GM12873 (cell line): ENCODE measurements around the gene GPC3.

Experiments
- TF ChIP-seq, protein P1 (sequence below): IDR thresholded peaks from 2 replicates; pipeline ENCODE4 v1.5.1; 2012; ENCODE audit warnings: low read depth, mild to moderate bottlenecking, moderate library complexity, low read length, control low read depth; ENCODE audit not compliant: insufficient read depth; ENCODE audit errors: missing control alignments

Gene GPC3

DNA sequence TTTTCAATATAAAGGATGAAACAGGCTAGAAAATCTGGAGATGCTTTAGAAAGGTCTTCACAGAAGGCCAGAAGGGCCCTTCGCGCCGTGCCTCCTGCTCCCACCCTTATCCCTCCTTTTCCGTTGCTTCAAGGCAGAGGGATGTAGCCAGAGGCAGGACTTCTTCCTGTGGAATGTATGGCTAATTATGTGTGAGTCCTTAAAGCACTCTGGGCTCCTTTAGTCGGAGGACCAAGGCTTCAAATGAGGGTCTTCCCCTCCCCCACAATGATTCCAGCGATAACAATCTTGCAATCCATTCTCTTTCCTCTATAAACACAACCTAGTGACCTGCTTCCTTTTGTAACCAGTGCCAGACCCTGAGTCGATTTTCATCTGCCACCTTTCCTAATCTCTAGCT is 103.5 kb downstream of the GPC3 start:
- TF ChIP-seq, protein P1, sequence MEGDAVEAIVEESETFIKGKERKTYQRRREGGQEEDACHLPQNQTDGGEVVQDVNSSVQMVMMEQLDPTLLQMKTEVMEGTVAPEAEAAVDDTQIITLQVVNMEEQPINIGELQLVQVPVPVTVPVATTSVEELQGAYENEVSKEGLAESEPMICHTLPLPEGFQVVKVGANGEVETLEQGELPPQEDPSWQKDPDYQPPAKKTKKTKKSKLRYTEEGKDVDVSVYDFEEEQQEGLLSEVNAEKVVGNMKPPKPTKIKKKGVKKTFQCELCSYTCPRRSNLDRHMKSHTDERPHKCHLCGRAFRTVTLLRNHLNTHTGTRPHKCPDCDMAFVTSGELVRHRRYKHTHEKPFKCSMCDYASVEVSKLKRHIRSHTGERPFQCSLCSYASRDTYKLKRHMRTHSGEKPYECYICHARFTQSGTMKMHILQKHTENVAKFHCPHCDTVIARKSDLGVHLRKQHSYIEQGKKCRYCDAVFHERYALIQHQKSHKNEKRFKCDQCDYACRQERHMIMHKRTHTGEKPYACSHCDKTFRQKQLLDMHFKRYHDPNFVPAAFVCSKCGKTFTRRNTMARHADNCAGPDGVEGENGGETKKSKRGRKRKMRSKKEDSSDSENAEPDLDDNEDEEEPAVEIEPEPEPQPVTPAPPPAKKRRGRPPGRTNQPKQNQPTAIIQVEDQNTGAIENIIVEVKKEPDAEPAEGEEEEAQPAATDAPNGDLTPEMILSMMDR, result no peak

DNA sequence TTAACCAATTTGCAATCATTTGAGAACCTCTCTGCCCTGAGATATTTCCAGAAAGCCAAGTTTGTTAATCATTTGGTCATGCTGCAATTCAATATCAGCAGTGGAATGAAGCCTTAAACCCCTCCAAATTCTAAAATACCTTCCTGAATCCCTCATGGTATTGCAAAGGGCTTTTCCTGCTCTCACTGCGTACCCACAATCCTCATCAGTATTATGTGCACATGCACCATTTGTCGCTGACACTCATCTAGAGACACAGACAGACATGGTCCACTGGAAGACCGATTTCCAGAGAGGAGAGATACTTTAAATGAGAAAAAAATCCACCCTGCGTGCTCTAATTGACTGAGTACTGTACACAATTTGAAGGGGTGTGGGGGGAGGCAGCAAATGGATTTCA is 104.4 kb downstream of the GPC3 start:
- TF ChIP-seq, protein P1, result no peak

DNA sequence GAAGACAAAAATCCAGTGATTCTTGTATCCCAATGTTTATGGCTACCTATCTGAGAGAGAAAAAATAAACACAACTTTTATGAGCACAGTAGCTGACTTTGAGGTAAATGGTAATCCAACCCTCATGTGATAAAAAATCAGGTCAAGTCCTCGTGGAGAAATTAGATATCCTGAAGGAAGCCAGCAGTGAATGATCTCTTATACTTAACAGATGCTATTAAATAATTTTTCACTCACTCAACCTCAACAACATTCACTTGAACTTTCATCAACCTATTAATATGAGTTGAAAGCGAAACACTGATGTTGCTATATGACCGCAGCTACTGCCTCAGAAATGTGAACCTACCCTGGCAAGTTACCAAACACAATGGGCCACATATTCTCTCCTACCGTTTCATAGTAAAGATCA is 105.4 kb downstream of the GPC3 start:
- TF ChIP-seq, protein P1, result no peak

DNA sequence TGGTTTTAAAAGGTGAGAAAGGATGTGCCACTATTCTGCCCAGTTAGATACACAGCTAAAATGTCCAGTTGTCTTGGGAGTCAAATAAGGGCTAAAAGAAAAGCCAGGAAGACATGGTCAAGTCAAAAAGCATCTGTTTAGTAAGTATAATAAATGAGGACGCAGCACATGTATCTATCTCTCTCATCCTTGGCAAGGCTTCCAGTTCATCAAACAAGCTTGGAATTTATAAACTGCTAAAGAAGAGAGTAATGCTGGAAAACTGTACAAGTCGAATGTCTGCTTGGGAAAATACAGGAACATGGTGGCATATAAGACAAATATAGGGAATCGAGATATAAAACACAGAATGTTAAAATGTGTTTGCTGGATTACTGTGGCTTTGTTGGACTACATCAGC is 106.7 kb downstream of the GPC3 start:
- TF ChIP-seq, protein P1, result no peak

DNA sequence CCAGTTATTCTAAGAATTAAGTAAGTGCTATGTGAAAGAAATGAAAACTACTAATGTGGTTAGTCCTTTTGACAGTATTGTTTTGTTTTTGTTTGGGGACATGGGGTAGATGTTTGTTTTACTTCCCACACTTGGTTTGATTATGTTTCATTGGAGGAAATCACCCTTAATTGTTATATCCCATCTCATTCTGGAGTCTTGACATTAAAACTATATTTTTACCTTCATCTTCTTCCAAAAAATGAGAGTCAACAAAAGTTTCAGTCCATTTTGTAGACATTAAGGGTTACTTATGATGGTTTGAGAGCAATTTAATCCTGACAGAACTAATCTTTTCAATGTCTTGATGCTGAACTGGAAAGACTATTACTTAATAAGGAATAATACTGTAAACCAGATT is 108.7 kb downstream of the GPC3 start:
- TF ChIP-seq, protein P1, result no peak

DNA sequence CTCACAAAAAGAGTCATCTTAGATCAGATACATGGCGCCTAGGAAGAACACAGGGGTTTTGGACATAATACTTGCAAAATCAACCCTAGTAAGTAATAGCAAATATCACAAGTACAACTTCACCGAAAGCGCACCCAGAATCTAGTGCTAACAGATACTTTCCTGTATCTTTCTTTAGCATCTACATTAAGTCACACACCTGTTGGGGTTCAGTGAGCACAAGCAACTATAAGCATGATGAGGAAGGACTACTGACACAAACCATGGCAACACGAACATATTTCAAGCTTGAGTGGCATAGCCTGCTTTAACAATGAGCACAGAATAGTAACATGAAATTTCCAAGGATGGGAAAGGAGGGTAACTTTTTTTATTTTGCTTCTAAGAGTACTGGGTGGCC is 116.1 kb downstream of the GPC3 start:
- TF ChIP-seq, protein P1, result no peak

DNA sequence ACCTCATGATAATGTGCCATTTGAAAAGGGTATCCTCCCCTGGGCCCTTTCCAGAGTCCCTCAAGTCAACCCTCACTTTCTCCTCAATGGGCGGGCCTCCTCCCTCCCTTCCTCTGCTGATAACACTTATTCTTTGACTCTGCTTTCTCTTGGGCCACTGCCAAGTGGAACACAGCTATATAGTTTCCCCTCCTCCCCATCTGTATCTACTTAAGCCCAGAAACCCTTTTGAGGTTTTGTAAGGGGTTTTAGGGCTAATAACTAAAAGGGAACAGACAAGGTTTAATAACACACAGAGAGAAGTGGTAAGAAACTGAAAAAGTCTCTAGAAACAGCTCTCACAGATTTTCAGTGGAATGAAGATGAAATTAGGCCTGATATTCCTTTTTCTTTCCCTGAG is 116.7 kb downstream of the GPC3 start:
- TF ChIP-seq, protein P1, result no peak
